ENCODE data around the gene STXBP6.

DNA sequence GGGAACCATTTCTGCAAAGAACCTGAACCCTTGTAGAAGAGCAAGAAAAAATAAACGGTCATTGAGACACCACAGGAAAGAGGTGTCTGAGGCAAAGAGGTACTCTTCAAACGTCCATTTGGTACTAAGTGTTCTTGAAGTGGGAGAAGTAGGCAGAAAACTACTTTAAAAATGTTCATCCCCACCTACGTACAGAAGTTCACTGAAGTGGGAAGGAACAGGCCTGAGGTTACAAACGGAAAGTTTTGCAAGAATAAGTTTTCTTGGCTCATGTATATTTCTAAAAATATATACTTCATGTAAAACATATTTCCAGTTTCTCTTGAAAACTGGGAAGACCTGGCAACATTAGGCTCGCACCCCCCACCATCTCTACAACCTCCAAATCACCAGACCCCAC is 61.2 kb downstream of the STXBP6 start:
- TF ChIP-seq, protein P1, sequence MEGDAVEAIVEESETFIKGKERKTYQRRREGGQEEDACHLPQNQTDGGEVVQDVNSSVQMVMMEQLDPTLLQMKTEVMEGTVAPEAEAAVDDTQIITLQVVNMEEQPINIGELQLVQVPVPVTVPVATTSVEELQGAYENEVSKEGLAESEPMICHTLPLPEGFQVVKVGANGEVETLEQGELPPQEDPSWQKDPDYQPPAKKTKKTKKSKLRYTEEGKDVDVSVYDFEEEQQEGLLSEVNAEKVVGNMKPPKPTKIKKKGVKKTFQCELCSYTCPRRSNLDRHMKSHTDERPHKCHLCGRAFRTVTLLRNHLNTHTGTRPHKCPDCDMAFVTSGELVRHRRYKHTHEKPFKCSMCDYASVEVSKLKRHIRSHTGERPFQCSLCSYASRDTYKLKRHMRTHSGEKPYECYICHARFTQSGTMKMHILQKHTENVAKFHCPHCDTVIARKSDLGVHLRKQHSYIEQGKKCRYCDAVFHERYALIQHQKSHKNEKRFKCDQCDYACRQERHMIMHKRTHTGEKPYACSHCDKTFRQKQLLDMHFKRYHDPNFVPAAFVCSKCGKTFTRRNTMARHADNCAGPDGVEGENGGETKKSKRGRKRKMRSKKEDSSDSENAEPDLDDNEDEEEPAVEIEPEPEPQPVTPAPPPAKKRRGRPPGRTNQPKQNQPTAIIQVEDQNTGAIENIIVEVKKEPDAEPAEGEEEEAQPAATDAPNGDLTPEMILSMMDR (optimal IDR thresholded peaks at IDR 0.05 in 1 of 3, IDR thresholded peaks at IDR 0.05 in 1 of 3, conservative IDR thresholded peaks at IDR 0.05 in 1 of 3; ENCODE audit: extremely low read depth in 1 of 3, insufficient read depth in 2 of 3, low read length in 3 of 3), result no peak
- TF ChIP-seq EZH2 (IDR thresholded peaks at IDR 0.05; ENCODE audit: low read length), result no peak
